GF-D8 (cell line): Measurements from ENCODE around the gene NOL4L.
A peak's percentile ranks its signal among the peaks of the same experiment; 100 is the strongest.

Source experiments
- DNase-seq: peaks from one replicate; lab custom pipeline; 2025; lab: John Stamatoyannopoulos, UW

Gene NOL4L

DNA sequence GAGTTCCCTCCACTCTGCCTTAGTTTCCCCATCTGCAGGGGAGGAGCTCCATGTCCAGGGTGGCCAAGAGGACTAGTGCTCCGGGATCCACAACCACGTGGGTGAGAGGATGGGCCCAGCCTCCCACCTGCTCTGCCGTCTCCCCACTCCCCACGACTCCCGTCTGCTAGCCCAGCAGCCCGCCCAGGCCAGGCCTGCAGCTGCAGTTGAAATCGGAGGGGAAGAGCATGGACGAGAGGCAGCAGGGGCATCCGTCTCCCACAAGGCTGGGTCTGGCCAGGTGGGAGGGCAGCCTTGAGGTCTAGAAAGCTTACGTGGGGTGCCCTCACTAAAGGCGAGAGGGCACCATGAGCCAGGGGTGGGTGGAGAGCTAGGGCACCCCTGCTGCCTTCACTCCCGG lies 8.6 kb downstream of the NOL4L start:
- DNase-seq: no peak

DNA sequence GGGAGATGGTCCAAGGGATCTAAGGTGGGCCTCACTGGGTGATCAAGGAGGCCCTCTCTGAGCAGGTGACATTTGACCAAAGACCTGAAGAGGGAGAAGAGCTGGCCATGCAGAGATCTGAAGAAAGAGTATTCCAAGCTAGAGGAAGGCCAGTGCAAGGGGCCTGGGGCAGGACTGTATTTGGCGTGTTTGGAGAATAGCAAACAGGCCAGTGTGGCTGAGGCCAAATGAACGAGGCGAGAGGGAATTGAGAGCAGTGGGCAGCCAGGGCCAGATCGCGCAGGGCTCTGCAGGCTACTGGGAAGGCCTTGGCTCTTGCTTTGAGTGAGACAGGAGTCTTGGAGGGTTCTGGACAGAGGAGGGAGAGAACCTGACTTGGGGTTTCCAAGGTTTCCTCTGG lies 9.3 kb downstream of the NOL4L start:
- DNase-seq: no peak

DNA sequence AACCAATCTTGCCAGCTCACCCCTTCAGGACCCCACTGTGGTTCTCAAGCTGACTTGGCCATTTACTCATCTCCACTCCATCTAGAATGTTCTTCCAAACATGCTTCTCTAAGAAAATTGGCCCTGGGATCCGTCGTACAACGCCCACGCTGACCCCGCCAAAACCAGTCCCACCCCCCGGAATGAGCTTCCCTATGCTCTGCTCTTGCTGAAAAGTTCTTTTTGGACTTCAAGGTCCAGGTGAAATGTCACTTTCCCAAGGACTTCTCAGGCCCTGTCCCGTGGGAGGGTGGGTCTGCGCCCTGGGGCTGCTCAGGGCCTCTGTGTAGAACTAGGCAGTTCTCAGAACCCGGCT lies 9.9 kb downstream of the NOL4L start:
- no peak for DNase-seq

DNA sequence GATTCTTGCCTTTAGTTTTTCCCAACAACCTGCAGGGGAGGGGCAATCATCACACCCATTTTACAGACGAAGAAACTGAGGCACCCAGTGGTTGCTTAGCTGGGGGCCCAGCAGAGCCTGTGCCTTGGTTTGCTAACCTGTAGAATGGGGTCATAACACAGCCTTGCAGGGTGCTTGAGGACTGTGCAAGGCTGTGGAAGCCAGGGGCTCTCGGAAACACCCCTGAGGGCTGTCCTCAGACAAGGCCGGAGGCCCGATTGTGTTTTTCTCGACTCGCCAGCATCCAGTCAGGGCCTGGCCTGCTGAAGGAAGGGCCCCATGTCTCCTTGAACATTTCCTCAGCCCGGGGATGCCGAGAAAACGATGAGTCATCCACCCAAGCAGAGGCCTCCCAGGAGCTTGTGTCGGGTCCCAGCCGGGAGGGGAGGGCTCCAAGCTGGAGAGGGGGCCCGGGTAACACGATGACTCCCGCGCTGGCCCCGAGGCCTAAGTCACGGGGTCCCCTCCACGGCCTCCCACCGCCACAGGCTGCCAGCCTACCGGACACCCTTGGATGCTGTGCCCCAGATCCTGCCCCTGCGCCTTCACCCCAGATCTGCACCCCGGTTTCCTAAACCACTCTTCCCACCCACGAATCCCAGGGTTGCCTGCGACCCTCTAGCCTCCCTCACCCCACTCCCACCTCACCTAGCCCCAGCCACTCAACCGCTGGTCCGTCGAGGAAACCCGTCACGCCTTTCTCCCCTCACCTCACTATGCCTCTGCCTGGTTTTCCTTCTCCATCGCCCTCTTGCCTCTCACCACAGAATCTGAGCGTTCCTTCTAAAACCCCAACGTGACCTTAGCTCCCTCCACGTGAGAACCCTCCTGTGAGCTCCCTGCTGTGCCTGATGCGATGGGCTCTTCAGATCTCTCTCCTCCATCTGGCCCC lies 10.6 kb downstream of the NOL4L start:
- DNase-seq: peak; percentile 14

DNA sequence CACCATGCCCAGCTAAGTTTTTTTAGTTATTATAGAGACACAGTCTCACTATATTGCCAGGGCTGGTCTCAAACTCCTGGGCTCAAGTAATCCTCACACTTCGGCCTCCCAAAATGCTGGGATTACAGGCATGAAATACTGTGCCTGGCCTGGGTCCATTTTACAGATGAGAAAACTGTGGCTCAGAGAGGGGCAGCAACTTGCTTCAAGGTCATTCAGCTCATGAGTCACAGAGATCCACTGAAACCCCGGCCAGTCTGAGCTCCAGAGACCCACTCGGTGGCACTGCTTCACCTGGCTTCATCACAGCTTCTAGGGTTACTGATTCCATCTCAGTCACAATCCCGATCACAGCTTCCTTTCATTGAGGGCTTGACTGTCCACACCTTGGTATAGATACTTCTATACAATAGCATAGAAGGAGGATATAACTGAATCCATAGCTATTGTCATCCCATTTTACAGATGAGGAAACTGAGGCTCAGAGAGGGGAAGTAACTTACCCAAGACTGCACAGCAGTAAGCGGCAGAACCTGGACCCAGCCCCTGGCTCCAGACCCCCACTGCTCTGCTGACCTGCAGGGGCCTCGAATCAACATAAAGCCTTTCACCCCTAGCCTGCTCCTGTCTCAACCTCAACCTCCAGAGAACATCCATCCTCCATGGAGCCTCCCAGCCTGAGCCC lies 11.8 kb downstream of the NOL4L start:
- DNase-seq: no peak

DNA sequence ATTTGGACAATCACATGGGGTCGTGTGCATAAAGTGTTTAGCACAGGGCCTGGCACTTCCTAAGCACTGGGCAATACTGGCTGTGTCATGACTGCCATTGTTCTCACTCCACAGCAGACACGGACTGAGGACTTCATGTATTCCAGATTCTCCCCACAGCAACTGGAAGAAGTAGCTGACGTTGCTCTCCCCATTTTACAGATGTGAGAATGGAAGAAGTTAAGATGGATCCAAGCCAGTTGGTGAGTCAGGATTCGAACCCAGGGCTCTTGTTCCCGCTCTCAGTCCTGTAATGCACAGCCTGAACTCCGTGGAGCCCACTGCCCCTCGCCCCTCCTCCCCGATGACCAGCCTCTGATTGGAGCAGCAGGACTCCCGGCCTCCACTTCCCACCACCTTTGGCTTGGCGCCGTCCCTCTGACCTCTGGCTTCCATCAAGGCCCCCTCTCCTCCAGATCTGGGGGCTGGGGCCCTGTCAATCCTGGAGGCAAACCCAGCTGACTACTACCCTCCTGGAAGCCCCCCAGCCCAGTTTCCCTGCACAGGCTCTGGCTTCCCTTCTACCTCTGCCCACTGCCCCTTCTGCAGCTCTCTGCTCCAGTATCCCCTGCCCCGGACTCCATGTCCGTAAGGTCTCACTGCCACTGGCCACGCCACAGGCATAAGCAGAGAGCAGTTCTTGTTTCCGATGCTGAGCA lies 12.7 kb downstream of the NOL4L start:
- no peak for DNase-seq

DNA sequence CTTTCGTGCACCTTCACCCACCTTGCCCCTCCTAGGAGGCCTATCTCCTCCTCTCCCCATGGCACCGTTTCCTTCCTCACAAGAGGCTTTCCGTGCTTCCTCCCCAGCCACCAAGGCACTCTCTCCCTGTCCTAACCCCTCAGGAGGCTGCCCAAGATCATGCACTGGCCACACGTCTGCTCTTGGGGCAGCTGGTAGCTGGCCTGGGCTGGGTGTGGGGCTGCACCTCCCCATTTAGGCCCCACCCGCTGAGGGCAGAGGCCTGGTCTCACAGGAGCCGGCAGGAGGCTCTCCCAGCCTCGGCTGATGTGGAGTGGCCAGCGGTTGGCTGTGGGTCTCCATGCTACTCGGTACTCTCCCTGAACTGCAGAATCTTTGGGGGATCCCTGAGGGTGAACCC lies 13.6 kb downstream of the NOL4L start:
- DNase-seq: no peak

DNA sequence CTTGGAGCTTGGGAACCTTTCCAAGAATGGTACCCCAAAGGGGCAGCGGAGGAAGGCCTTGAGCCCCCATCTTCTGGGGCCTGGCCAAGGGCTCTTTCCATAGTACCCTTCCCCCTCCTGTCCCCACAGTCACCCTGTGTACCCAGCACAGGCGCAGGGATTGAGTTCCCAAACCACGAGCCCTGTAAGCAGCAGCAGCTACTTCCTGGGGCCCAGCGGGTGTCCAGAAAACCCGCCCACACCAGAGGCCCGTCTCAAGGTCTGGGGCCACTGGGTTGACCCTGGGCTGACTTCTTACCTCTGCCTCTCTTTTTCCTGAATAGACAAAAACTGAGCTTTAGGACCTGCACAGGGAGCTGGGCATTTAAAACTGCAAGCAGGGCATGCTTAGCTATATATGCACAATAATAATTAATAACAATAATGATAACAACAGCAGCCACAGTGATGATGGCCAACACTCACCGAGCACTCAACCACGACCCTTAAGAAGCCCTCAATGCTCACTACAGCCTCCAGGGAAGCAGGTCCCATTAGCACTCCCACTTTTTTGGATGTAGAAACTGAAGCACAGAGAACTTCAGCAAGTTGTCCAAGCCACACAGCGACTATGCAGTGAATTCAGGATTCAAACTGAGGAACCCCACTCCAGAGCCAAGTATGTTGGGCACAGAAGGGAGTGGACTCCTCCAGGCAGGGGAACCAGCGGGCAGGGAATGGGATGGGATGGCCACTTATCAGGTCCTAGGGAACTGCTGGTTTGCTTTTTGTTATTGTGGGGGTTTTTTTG lies 14.5 kb downstream of the NOL4L start:
- DNase-seq: no peak

DNA sequence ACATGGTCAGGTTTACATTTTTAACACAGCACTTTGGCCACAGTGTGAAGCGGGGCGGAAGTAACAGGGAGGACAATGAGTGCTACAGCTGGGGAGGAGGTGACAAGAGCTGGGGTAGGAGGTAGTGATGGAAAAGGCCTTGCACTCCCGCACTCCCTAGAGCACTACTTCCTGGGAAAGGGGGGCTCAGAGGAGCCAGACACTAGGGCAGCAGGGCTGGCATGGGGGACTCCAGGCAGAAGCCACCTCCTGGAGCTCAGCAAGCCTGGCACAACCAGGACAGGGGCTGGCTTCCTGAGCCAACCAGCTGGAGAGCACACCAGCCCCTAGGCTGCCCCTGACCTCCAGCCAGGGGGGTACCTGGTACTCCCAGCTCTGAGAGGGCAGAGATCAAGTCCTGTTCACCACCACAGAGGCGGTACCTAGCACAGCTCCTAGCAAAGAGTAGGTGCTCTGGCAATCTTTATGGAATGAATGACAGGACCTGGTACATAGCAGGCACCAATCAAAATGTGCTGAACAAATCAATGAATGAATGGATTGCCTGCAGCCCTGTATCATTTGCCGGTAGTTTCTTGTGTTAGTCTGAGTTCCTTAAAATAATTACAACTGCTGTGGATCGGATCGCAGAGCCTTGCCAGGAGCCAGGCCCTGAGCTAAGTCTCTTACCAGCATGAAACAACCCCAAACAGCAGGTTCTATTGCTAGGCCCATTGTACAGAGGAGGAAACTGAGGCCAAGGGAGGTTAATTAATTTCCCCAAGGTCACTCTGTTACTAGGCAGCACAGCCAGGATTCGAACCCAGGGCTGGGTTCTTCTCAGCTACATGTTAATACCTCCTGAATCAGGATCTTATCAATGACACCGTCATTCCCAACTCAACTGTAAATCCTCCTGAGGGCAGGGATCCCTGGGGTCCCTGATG lies 15.5 kb downstream of the NOL4L start:
- no peak for DNase-seq

DNA sequence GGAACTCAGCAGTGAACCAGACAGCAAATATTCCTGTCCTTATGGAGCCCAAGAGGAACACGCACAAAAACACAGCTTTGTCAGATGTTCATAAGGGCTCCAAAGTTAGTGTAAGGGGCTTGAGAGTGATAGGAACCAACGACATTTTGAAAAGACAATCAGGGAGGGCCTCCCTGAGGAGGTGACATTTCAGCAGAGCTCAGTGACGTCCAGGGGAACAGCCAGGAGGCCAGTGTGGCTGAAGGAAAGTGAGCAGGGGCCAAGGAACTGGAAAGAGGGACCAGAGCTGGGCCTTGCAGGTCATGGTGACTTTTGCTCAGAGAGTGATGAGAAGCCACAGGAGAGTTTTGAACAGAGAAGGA lies 16.1 kb downstream of the NOL4L start:
- no peak for DNase-seq

DNA sequence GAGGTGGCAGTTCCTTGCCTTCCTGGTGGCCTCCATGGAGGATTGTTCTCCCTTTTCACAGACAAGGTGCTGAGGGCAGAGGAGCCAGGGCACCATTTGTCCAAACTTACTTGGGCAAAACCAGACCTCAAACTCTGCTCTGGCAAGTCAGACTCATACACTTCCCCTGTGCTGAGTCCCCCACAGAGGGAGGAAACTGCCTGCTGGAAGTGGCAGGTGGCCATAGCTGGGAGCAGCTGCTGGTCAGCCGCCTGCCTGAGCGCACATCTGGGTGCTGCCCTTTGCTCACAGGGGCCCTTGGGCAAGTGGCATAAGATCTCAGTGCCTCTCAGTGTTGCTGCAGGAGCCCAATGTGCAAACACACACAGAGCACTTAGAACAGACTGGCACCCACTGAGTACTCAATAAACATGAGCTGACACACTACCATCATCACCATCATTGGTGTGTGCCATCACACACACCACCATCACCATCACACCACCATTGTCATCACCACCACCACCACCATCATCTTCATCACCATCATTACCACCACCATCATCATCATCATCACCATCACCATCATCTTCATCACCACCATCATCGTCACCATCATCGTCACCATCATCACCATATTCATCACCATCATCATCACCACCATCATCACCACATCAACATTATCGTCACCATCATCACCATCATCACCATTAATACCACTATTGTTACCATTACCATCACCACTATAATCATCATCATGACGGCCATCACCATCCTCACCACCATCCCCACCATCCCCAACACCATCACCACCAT lies 17.6 kb downstream of the NOL4L start:
- no peak for DNase-seq

DNA sequence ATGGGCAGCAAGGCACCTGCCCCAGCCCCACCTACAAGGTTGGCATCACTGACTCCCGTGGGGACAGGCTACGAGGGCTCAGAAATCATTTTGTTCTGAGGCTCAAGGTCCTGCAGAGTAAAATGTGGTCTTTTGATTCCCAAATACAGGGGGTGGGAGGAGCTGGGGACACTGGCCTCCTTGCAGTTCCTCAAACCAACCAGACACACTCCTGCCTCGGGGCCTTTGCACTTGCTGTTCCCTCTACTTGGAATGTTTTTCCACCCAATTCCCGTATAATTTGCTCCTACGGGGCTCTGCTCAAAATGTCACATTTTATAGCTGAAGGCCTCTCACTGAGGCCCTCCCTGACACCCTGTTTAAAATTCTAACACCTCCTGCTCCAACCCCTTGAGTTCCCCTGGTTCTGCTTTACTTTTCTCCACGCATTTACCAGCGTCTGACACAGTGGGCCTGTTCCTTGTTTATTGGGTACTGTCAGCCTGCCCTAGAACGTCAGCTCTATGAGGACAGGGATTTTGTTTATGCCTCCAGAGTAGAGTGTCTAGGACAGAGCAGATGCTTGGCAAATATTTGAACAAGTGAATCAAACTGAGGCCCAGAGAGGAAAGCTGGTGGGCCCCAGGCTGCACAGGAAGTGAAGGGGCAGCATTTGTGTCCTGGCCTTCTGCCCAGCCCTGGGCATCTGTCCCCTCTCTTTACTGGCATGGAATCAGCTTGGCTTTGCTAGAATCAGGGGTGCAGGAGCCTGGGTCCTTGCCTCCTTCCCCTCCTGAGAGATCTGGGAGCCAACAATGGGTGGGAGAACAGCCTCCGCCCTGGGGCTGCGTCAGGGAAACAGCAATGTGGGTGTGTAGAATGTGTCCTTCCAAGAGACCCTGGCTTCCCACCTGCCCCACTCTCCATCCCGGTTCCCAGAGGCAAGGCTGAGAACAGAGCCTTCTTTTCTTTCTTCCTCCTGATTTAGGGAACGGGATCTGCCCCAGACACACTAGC lies 18.5 kb downstream of the NOL4L start:
- no peak for DNase-seq

DNA sequence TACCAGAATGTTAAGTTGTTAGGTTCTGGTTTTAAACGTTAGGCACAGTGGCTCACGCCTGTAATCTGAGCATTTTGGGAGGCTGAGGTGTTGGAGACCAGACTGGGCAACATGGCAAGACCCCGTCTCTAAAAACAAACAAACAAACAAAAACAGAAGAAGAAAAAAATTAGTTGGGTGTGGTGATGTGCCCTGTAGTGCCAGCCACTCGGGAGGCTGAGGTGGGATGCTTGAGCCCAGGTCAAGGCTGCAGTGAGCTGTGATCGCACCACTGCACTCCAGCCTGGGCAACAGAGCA lies 19.4 kb downstream of the NOL4L start:
- DNase-seq: no peak

DNA sequence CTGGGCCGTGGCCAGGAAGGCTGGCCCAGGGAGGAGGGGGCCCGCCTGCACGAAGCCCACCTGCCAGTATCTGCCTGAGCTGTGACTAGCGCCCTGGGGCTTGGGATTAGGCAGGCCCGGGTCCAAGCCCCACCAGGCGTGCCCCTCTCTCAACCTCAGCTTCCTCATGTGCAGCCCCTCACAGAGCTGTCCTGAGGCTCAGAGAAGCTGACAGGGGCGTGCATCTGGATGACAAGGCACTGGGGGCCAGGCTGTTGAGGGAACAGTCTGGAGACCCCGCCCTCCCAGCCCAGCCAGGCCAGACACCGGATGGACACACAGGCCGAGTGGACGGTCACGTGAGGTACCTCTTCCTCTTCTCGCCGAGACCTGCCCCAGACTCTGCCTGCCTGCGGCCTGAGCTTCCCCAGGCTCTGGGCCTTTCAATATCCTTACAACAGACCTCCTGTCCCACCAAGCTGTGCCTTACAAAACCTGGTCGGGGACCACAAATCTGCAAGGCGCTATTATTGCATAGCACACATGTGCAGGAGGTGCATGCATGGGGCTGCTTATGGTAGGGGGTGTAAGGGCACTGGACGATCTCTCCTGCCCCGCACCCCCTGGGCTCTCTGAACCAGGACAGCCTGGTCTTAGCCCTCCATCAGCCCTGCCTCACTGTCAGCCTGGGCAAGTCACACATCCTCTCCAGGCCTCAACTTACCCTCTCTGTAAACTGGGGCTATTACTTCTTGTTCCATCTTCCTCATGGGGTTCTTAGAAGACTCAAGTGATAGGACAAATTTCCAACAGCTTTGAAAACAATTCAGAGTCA lies 20.0 kb downstream of the NOL4L start:
- no peak for DNase-seq

DNA sequence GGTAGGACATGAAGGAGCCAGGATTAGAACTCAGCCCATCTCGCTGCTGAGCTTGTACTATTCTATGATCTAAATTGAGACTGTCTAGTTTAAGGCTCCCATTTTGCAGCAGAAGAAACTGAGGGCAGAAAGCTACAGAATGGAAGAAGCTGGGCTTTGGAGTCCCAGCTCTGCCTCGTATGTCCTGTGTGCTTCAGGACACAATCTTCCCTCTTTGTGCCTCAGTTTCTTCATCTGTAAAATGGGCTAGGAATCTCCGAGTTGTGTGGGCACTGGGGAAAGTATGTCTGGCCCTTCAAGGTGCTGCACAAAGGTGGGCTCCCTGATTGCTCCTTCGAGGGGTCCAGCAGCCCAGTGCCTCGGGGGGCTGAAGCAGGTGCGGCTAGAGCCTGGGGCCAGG lies 20.7 kb downstream of the NOL4L start:
- no peak for DNase-seq

DNA sequence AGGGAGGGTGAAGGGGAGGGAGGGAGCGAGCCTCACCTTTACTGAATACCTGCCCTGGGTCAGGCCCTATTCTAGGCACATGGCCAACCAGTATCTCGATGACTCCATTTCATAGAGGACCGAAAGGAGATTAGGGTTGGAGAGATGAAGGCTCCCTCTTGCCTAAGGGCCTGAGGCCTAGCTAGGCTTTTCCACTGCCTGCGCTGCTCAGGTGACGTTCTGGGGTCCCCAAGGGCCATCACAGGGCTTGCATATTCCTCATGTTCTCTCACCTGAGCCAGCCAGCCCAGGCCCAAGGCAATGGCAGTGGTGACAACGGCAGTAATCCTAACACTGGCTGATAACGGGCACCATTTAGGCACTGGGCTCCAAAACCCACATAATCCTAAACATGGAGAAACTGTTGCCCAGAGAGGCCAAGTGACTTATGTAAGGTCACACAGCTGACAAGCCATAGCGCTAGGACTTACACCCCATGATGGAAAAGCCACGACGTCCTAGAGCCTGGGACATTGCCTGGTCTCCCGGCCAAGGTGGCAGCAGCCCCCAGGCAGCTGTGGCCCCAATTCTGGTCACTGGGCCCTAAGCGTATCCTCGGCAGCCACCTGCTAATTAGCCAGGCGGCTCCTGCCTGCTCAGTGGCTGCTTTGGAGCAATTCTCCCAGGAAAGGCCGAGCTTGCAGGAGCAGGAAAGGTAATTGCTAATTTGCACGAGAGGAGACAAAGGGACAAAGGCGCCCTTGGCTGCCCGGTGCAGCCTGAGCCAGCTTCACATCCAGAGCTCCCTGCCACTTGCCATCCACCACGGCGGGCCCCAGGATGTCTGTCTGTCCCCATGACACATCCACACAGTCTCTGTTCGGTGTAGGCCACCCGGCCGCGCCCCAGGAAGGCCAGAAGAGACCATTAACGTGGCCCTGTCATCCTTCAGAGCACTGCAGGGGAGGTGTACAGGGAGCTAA lies 21.5 kb downstream of the NOL4L start:
- DNase-seq: no peak

DNA sequence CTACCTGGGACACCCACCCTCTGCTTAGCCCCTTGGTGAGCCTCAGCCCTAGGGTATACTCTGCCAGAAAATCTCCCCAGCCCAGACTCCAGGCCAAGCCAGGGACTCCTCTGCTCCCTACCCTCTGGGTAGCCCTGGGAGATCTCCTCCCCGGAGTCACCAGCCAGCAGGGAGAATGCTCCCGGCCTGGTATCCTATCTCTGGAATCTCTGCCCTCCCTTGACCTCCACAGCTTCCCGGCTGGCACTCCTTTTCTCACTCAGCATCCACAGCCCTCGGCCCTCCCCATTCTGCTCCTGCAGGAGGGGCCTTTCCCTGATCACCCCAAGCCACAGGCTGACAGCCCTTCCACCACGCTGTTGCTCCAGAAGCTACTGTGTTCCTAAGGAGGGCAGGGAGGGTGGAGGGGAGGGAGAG lies 22.6 kb downstream of the NOL4L start:
- no peak for DNase-seq
